Glomerular endothelial cell (primary cell): ENCODE measurements around the gene DCX. TPM values are rescaled to one million over a fixed set of nuclear protein-coding genes. Genes with fewer than 3 reads are reported as not detected.

Experiments
- DNase-seq: peaks from one replicate; pipeline ENCODE4 v3.0.0-alpha.2; 2011; ENCODE audit warnings: low read depth, low spot score; ENCODE audit errors: extremely low read depth
- total RNA-seq: library from RNA; depleted of rRNA; stranded (reverse); fragments of >200 nt; gene quantifications from 2 replicates; pipeline ENCODE4 v1.2.3, GENCODE V29; 2015

Gene DCX
- not detected in 2 replicates for total RNA-seq

DNA sequence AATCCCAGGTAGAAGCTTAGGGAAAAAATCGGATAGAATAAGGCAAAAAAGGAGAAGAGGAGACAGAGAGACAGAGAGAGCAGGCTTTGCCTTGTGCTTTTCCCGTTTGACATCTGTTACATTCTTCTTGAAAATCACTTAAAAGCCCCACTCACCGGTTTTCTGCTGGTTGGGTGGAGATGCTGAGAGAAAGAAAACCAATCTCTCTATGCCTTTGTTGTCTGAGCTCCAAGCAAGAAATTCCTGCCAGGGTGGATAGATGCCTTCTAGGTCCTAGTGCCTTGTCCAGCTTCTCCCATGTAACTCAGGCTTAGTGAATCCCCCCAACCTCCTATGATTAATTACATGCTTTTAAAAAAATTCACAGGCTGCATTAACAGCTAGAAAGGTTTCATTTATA, at the start of gene DCX:
TSS of gene DCX (minus strand) at position 210 of the 400 bp plus-strand sequence. CDS start 1,794 bp downstream, outside the sequence.
- no peak for DNase-seq

DNA sequence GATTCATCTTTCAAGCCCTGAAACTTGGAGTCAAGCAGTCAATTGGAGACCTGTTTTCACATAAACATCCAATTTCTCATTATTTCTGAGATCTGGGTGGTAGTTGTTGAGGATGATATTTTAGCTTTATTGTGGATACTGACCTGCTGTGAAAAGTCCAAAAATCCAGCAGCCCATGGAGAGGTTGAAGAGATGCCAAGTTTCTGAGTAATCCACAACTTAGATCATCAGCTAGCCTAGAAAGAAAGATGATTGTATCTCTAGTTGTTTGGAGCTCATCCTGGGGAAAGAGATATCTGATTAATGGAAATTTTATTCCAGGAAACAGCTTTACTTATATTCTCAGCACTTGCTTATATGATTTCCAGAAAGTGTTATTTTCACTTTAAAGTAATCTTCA, 48.6 kb upstream of the DCX start:
- no peak for DNase-seq

DNA sequence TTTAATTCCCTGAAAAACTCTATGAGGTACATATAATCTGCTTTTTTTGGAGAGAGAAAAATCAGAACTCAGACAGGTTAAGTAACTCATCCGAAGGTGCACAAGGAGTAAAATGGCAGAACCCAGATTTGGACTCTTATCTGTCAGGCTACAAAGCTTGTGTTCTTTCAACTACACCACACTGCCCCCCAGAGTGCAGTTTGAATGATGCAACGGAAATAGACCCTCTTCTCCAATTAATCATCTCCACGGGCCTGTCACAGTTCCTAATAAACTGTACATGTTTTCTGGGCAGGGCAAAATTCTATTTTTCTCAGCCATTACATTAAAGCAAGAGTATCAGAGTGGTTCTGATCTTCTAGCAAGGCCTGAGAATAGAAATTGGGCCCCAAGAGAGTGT, 35.3 kb upstream of the DCX start:
- no peak for DNase-seq

DNA sequence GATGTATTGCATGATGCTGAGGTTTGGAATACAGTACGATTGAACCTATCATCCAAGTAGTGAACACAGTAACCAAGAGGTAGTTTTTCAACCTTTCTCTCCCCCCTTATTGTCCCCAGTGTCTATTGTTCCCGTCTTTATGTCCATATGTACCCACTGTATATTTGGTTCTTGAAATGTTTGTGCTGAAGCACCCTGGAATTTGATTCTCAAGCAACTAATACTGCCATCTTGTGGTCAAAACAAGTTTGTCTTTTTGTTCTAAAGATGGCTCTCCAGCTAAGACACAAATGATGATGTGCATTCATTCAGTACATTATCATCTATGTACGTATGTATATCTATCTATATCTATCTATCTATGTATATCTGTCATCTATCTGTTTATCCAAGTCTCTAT, 33.5 kb upstream of the DCX start:
- peak; percentile 12 for DNase-seq

- no peak for DNase-seq
Observed at GRCh38 chrX:111444881-111445280, 32.9 kb upstream of the DCX start.

GRCh38 chrX:111443946-111444345, 32.0 kb upstream of the DCX start:
- DNase-seq = no peak

DNA sequence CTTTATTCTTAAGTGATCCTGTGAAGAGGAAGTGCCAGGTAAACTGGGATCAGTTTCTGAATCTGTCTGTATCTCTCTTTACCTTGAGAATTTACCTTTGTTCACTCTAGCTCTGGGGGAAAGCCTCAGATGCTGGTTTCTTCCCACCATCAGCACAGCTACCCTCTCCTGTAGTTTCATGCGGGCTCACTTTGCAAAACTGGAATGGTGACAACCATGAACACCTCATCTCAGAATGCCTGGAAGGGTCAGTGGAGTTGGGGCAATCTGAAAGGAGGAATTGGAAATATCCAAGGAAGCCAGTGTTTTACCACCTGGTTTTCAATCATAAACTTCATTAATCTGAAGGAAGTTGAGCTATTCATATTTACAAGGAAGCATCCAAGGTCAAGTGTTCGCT, 30.8 kb upstream of the DCX start:
- DNase-seq = no peak

GRCh38 chrX:111435469-111435868, 23.5 kb upstream of the DCX start:
- no peak for DNase-seq

DNA sequence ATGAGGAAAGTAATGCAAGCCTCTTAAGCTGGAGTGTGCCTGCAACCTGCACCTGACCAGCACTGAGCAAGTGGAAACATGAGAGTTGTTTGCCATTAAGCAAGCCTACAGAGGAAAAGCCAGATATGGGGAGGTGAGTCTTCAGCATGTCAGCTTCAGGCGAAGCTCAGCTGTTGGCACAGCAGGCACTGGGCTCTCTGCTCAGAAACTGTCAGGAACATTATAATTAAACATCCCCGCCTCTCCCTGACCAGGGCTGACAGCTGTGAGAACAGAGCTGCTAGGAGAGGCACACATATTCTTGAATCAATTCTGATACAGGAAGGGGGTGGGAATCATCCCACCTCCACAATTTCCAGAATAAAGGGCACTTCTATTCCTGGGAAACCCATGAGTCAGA, 19.0 kb upstream of the DCX start:
- DNase-seq = no peak

- DNase-seq = no peak
Observed at GRCh38 chrX:111411557-111411956, 435 bp downstream of the DCX start.

GRCh38 chrX:111410590-111411078, 1.4 kb downstream of the DCX start:
- DNase-seq = no peak

DNA sequence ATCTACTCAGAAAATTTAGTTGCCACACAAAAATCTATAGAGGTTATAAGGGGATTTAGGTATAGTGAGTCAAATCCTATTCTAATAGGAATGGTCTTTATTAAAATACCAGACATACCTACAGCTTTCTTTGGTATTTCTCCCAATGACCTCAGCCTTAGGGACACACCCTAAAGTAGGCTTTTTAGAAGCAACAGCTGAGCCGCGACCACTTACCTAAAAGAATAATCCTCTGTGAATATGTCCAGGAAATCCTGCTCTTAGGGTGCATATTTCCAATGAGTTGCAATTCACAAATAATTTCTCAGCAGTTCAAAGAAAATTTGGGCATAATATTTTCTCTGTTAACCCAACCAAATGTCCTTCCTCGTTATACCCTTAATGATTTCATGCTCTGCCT, 2.7 kb downstream of the DCX start:
- no peak for DNase-seq

DNA sequence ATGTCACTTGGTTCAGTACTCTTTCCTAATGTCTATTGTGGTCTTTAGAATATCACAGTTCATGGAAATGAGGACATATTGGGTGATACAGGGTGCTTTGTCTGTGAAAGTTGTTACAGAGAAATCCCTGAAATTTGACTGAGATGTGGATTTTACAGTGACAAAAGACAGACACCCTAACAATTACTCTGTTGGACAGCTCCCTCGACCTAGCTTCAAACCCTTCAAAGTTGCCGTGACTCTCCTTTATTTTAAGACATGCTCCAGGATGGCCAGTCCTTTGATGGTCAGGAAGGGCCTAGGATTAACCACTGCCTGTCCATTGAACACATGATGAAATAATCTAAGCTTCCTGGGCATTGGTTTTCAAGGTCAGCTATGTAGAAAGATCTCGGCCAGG, 4.0 kb downstream of the DCX start:
- no peak for DNase-seq

GRCh38 chrX:111402344-111402743, 9.6 kb downstream of the DCX start:
- DNase-seq = no peak

DNA sequence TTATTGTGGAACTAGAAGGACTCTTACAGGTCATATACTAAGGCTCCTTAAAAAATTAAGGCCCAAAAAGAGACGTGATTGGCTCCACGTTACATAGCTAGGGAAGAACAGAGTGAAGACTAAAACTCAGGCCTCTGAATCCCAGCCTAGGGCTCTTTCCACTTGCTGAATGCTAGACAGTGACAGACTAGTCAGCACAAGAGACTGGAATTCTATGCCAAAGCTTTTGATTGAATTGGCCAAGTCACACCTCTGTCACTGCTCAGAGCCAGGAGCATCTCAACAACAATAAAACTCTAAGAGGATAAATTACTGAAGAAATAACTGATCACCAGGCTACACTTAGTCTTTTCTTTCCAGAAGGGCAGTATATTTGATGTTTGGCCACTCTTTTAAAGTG, 16.8 kb downstream of the DCX start:
- DNase-seq = no peak

- no peak for DNase-seq
Observed at GRCh38 chrX:111394569-111394968, 17.4 kb downstream of the DCX start.

DNA sequence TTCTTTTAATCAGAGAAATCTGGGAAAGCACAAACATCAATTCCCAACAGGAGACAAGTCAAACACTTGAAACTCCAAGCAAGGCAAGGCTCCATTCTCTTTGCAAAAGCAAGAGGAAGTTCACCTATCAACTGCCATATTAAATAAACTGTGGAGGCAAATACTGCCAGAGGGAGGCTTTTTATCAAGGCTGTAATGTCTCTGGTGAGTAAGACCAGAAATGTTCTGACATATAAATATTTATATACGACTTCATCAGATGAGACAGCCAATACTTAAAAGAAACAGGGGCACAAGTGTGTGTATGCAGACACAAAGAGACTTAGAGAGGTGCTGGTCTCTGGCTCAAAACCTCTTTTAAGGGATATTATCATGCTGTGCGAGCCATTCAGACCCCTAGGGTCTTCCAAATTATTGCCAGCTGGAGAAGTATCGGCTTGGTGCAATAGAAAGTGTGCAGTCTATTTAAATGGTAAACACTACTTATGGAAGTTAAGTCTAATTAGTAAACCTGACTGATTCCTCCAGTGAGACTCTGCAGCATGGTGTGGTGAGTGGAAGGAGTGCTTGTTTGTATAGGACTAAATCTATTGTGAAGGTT, 24.4 kb downstream of the DCX start:
- DNase-seq = no peak

DNA sequence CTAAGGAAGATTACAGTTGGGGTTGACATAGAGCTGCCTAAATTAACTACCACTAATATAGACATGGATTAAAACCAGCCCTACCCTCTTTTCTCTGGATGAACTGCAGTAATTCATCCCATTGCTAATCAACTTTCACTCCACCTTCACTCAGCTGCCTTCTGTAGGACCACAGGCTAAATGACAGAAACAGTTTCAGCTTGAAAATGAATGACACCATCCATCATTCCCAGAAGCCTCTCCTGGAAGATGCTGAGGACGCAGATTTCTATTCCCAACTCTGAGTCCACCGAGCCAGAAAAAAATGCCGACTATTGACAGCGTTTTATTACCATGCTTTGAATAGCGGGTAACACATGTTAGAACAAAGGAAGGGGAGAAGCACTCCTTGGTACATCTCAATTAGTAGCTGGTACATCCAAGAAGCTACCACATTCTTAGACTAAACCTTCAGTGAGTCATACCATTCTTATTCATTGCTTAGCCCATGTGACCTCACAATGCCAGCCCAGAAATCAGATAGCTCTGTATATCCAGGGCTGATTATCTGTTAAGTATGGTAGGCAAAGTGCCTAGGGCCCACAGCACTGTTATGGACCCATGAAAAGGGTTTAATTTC, 25.3 kb downstream of the DCX start:
- no peak for DNase-seq

- no peak for DNase-seq
Observed at GRCh38 chrX:111386077-111386476, 25.9 kb downstream of the DCX start.

- no peak for DNase-seq
Observed at GRCh38 chrX:111382277-111382676, 29.7 kb downstream of the DCX start.

- DNase-seq = no peak
Observed at GRCh38 chrX:111376897-111377578, 35.0 kb downstream of the DCX start.

- no peak for DNase-seq
Observed at GRCh38 chrX:111376486-111376885, 35.5 kb downstream of the DCX start.
